PC-9 (cell line): ENCODE results near the gene SPATA16.
"Not testable (repeated sequence)": the region's sequence is repeated elsewhere in the genome, so short reads cannot be mapped to it uniquely, and the experiment has no call there.

Experiments used
- EZH2 ChIP-seq: fragments of 200-600 bp; sonication (generic); IDR thresholded peaks from 2 replicates; pipeline ENCODE4 v1.8.0; 2017; ENCODE audit warnings: antibody characterized with exemption, low read depth
- TF ChIP-seq, protein P1 (sequence below): fragments of 200-600 bp; sonication (generic); conservative IDR thresholded peaks from 2 replicates; pipeline ENCODE4 v1.6.1; 2017; ENCODE audit warnings: mixed run types, antibody characterized with exemption, mild to moderate bottlenecking, moderate library complexity

DNA sequence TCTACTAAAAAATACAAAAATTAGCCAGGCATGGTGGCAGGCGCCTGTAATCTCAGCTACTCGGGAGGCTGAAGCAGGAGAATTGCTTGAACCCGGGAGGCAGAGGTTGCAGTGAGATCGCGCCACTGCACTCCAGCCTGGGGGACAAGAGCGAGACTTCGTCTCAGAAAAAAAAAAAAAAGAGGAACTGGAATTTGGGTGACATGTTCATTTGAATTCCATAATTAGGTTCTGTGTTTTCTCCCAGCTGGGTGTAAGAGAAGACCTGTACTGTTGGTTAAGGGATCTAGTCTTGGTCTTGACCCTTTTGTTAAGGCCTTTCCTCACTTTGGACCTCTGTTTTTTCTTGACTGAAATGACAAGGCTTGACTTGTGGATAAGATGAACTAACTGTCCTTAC, 120.9 kb downstream of the SPATA16 start:
- TF ChIP-seq, protein P1, sequence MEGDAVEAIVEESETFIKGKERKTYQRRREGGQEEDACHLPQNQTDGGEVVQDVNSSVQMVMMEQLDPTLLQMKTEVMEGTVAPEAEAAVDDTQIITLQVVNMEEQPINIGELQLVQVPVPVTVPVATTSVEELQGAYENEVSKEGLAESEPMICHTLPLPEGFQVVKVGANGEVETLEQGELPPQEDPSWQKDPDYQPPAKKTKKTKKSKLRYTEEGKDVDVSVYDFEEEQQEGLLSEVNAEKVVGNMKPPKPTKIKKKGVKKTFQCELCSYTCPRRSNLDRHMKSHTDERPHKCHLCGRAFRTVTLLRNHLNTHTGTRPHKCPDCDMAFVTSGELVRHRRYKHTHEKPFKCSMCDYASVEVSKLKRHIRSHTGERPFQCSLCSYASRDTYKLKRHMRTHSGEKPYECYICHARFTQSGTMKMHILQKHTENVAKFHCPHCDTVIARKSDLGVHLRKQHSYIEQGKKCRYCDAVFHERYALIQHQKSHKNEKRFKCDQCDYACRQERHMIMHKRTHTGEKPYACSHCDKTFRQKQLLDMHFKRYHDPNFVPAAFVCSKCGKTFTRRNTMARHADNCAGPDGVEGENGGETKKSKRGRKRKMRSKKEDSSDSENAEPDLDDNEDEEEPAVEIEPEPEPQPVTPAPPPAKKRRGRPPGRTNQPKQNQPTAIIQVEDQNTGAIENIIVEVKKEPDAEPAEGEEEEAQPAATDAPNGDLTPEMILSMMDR, result not testable (repeated sequence)
- not testable (repeated sequence) for TF ChIP-seq EZH2
